Trophoblast cell (in vitro differentiated cells and primary cell): ENCODE results near the gene HRH4.

Source experiments
- DNase-seq, 2 donors: peaks; one replicate each; pipeline ENCODE4 v3.0.0-alpha.2; 2016
- H2AFZ ChIP-seq: 2 replicates; pipeline ENCODE4 v1.6.1; 2013; ENCODE audit warnings: low read length, moderate library complexity, mild to moderate bottlenecking; ENCODE audit not compliant: insufficient read depth, poor library complexity
- H2AK5ac ChIP-seq: 2 replicates; pipeline ENCODE4 v1.6.1; 2013; ENCODE audit warnings: mild to moderate bottlenecking, low read length
- H2BK120ac ChIP-seq: 2 replicates; pipeline ENCODE4 v1.6.1; 2013; ENCODE audit warnings: low read length, mild to moderate bottlenecking, moderate library complexity; ENCODE audit not compliant: insufficient read depth, poor library complexity
- H2BK12ac ChIP-seq: 2 replicates; pipeline ENCODE4 v1.6.1; 2013; ENCODE audit warnings: mild to moderate bottlenecking, low read length, moderate library complexity
- H2BK5ac ChIP-seq: 2 replicates; pipeline ENCODE4 v1.6.1; 2013; ENCODE audit warnings: low read length, low read depth, moderate library complexity, mild to moderate bottlenecking; ENCODE audit not compliant: poor library complexity
- H3K14ac ChIP-seq: 2 replicates; pipeline ENCODE4 v1.6.1; 2013; ENCODE audit warnings: mild to moderate bottlenecking, low read length
- H3K18ac ChIP-seq: 2 replicates; pipeline ENCODE4 v1.6.1; 2013; ENCODE audit warnings: mild to moderate bottlenecking, low read length
- H3K23ac ChIP-seq: 2 replicates; pipeline ENCODE4 v1.6.1; 2013; ENCODE audit warnings: low read length
- H3K27ac ChIP-seq: 2 replicates; pipeline ENCODE4 v1.5.1; 2013; ENCODE audit warnings: low read depth, mild to moderate bottlenecking, inconsistent platforms, low read length, moderate library complexity
- H3K27me3 ChIP-seq: 2 replicates; pipeline ENCODE4 v1.6.1; 2013; ENCODE audit warnings: inconsistent platforms, mild to moderate bottlenecking, low read length, moderate library complexity; ENCODE audit not compliant: insufficient read depth
- H3K36me3 ChIP-seq, 2 experiments: 1 replicate in 1 of 2; 2 replicates in 1 of 2; pipeline ENCODE4 v1.6.1; 2013; ENCODE audit warnings: low read length in 2 of 2, mild to moderate bottlenecking in 2 of 2, moderate library complexity in 1 of 2; ENCODE audit not compliant: insufficient read depth in 2 of 2, control insufficient read depth in 1 of 2
- H3K4ac ChIP-seq: 2 replicates; pipeline ENCODE4 v1.6.1; 2013; ENCODE audit warnings: low read depth, mild to moderate bottlenecking, low read length, moderate library complexity
- H3K4me1 ChIP-seq, 2 experiments: 1 replicate in 1 of 2; 2 replicates in 1 of 2; pipeline ENCODE4 v1.6.1; 2013; ENCODE audit warnings: low read length in 2 of 2, mild to moderate bottlenecking in 2 of 2, moderate library complexity in 1 of 2; ENCODE audit not compliant: insufficient read depth in 2 of 2, control insufficient read depth in 1 of 2
- H3K4me2 ChIP-seq: 2 replicates; pipeline ENCODE4 v1.6.1; 2013; ENCODE audit warnings: inconsistent platforms, mild to moderate bottlenecking, low read length, moderate library complexity
- H3K4me3 ChIP-seq: 2 replicates; pipeline ENCODE4 v1.5.1; 2013; ENCODE audit warnings: mild to moderate bottlenecking, low read depth, low read length, inconsistent platforms
- H3K79me1 ChIP-seq: one replicate; pipeline ENCODE4 v1.6.1; 2013; ENCODE audit warnings: low read length
- H3K79me2 ChIP-seq: 2 replicates; pipeline ENCODE4 v1.6.1; 2013; ENCODE audit warnings: low read length, mild to moderate bottlenecking; ENCODE audit not compliant: control insufficient read depth, insufficient read depth, poor library complexity
- H3K9ac ChIP-seq: 2 replicates; pipeline ENCODE4 v1.6.1; 2013; ENCODE audit warnings: mild to moderate bottlenecking, low read length
- H3K9me3 ChIP-seq: 2 replicates; pipeline ENCODE4 v1.6.1; 2013; ENCODE audit warnings: low read depth, mild to moderate bottlenecking, control low read depth, inconsistent platforms, low read length; ENCODE audit not compliant: insufficient read depth
- H4K12ac ChIP-seq: 2 replicates; pipeline ENCODE4 v1.6.1; 2013; ENCODE audit warnings: low read depth, mild to moderate bottlenecking, low read length, moderate library complexity
- H4K8ac ChIP-seq: 2 replicates; pipeline ENCODE4 v1.6.1; 2013; ENCODE audit warnings: low read depth, mild to moderate bottlenecking, low read length, moderate library complexity
- H4K91ac ChIP-seq: one replicate; pipeline ENCODE4 v1.6.1; 2013; ENCODE audit warnings: low read depth, mild to moderate bottlenecking, low read length, moderate library complexity
- WGBS: extraction: QIAGEN DNeasy Blood & Tissue Kit; methylation state at CpG from one replicate; pipeline ENCODE4 v1.1.7; 2013; ENCODE audit warnings: missing lambda C conversion rate; ENCODE audit not compliant: insufficient read length, insufficient coverage; ENCODE audit errors: extremely low coverage; 5-methylcytosine and 5-hydroxymethylcytosine counted together

The HRH4 gene

DNA sequence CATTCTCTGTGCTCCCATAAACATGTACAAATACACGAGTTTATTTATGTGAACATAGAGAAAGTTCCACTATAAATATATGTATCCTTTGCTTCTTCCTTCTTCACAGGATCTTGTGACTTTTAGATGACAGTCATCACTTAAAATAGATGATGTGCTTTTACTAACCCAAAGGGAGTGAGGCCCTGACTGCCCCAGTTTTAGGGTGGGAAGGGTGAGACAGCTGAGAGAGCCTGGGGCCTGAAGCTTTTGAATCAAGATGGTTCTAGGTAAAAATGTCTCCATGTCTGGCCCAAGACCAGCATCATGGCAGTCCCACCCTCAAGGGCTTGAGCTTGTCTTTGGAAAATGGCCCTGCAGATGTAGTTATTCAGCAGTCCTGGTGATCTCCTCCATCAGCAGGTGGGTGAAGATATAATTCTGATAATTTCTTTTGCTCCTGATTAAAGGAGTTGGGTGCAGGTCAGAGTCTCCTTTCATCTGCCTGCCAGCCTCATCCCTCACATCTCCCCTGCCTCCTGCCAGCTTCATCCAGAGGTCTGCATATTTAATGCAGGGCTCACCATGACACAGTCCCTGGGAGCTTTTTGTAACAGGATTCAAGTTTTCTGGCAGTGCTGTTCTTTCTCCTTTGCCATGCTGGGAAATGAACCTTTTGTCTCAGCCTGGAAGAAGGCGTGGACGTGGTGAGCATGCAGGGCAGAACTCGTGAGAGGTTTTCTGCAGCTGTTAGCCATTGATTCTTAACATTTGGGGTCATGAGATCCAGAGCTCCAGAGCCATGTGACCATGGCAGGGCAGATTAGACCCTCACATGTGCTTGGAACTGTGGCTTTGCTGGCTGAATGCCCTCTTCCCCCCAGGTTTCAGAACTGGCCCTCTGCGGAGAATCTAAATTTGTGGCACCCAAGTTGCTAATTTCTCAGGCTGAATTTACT is 2.7 kb downstream of the HRH4 start:
- Histone ChIP-seq H3K27me3 (no peaks in the 10 kb centered on the region), H3K4me3 (no peak overlapping the region), H3K9ac (peak overlapping the region; percentile 37), H3K9me3 (no peaks in the 10 kb centered on the region), H2AK5ac (no peak overlapping the region), H4K91ac (no peak overlapping the region), H2BK12ac (no peak overlapping the region), H3K18ac (no peak overlapping the region), H3K23ac (no peak overlapping the region), H2BK120ac (no peak overlapping the region), H3K79me1 (no peaks in the 10 kb centered on the region), H4K8ac (no peak overlapping the region), H4K12ac (no peak overlapping the region), H2BK5ac (no peak overlapping the region), H3K4ac (no peak overlapping the region), H3K27ac (no peak overlapping the region), H3K36me3 (no peaks in the 10 kb centered on the region), H3K79me2 (no peaks in the 10 kb centered on the region), H3K4me2 (no peak overlapping the region), H2AFZ (no peak overlapping the region), H3K4me1 (no peaks in the 10 kb centered on the region), H3K14ac (no peak overlapping the region)
- no CpG with 5 or more reads among the region's 5 CpGs for WGBS
- DNase-seq = no peak

DNA sequence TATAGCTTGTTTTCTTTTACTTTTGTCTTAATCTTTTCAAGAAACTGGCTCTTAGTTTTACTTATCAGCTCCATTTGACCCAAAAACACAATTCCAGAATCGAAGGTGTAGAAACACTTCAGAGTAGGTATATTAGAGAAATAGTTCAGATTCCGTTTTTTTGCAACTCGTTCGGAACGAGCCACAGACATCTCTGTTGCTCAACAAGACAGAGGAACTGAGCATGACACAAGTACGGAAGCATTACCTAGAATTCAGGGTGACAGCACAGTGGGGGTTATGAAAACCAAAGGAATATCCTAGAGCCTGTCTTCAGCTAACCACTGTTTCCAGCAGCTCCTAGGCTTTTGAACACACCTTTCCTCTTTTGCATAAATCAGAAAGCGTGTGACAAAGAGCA is 5.0 kb downstream of the HRH4 start:
- no peaks in the 10 kb centered on the region for H3K27me3 ChIP-seq
- WGBS = no CpG with 5 or more reads among the region's 7 CpGs
- H4K8ac ChIP-seq = no peak overlapping the region
- H4K91ac ChIP-seq = no peak overlapping the region
- H3K79me1 ChIP-seq = no peaks in the 10 kb centered on the region
- H4K12ac ChIP-seq = no peak overlapping the region
- no peaks in the 10 kb centered on the region for H3K9me3 ChIP-seq
- no peak overlapping the region for H3K4ac ChIP-seq
- no peak overlapping the region for H3K4me3 ChIP-seq
- H3K14ac ChIP-seq = no peak overlapping the region
- H3K18ac ChIP-seq = no peak overlapping the region
- peak in 1 of 2 donors; percentile 62 for DNase-seq
- H2AFZ ChIP-seq = no peak overlapping the region
- no peak overlapping the region for H2BK12ac ChIP-seq
- no peaks in the 10 kb centered on the region for H3K36me3 ChIP-seq
- H3K4me2 ChIP-seq = no peak overlapping the region
- no peak overlapping the region for H2BK120ac ChIP-seq
- H3K27ac ChIP-seq = no peak overlapping the region
- no peak overlapping the region for H3K23ac ChIP-seq
- H3K4me1 ChIP-seq = no peaks in the 10 kb centered on the region
- no peak overlapping the region for H3K9ac ChIP-seq
- no peak overlapping the region for H2AK5ac ChIP-seq
- no peak overlapping the region for H2BK5ac ChIP-seq
- no peaks in the 10 kb centered on the region for H3K79me2 ChIP-seq

DNA sequence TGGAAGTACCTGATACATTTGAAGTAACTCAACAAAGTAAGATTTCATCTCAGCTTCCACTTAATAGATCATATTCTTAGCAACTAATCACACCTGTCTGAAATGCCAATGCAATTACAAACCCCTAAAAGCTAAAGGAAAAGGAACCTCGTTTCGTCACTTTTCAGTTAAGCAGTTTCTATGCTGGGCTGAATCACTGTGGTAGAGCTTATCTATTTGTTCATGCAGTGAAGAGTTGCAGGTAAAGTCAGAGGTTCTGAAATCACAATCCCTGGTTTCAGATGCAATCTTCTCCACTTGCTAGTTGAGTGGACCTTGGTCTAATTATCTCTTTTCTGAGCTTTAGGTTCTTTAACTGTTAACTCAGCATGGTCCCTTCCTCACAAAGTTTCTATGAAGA is 6.3 kb downstream of the HRH4 start:
- Histone ChIP-seq H3K4me3 (no peak overlapping the region), H3K36me3 (no peaks in the 10 kb centered on the region), H3K79me1 (no peaks in the 10 kb centered on the region), H2AFZ (no peak overlapping the region), H3K14ac (no peak overlapping the region), H2BK12ac (no peak overlapping the region), H3K18ac (no peak overlapping the region), H3K4ac (no peak overlapping the region), H3K9me3 (no peaks in the 10 kb centered on the region), H2BK120ac (no peak overlapping the region), H4K12ac (no peak overlapping the region), H3K4me1 (no peaks in the 10 kb centered on the region), H3K79me2 (no peaks in the 10 kb centered on the region), H3K9ac (no peak overlapping the region), H3K27me3 (no peaks in the 10 kb centered on the region), H3K4me2 (no peak overlapping the region), H4K91ac (no peak overlapping the region), H4K8ac (no peak overlapping the region), H3K23ac (no peak overlapping the region), H2AK5ac (no peak overlapping the region), H3K27ac (no peak overlapping the region), H2BK5ac (no peak overlapping the region)
- WGBS = no CpG with 5 or more reads among the region's 2 CpGs
- DNase-seq = no peak

DNA sequence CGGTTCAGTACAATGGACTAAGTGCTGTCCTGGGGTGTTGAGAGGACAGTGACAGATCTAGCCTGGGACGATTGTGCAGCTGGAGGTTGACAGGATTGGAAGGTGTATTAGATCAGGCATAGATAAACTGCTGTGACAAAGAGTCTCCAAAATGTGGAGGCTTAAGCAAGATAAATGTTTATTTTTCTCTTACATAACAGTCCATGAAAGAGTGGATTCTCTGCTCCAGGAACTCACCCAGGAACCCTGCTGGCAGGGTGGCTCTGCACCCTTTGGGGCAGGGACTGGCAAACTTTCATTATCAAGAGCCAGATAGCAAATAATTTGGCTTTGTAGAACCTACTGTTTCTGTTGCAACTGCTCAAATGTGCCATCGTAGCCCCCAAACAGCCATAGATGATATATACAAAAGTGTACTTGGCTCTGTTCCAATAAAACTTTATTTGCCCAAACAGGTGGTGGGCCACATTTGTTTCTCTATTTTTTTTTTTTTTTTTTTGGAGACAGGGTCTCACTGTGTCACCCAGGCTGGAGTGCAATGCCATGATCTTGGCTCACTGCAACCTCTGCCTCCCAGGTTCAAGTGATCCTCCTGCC is 9.7 kb downstream of the HRH4 start:
- Histone ChIP-seq H2BK5ac (no peak overlapping the region), H3K18ac (no peak overlapping the region), H4K12ac (no peak overlapping the region), H3K9ac (no peak overlapping the region), H3K79me1 (no peaks in the 10 kb centered on the region), H2AK5ac (no peak overlapping the region), H4K91ac (no peak overlapping the region), H2BK120ac (no peak overlapping the region), H2BK12ac (no peak overlapping the region), H3K14ac (no peak overlapping the region), H3K36me3 (no peaks in the 10 kb centered on the region), H3K27ac (no peak overlapping the region), H2AFZ (no peak overlapping the region), H3K4me3 (no peak overlapping the region), H3K79me2 (no peaks in the 10 kb centered on the region), H3K4me1 (peaks cover 0 to 2% of the 10 kb centered on the region in 2 experiments), H3K27me3 (no peaks in the 10 kb centered on the region), H3K23ac (no peak overlapping the region), H4K8ac (no peak overlapping the region), H3K4ac (no peak overlapping the region), H3K9me3 (no peaks in the 10 kb centered on the region), H3K4me2 (no peak overlapping the region)
- no peak for DNase-seq
- WGBS = no CpG with 5 or more reads among the region's 3 CpGs
